RKO (cell line): ENCODE measurements around the gene BMP4.

Experiments
- DNase-seq: peaks from one replicate; pipeline ENCODE4 v3.0.0-alpha.2; 2016; ENCODE audit warnings: low spot score

Gene BMP4

DNA sequence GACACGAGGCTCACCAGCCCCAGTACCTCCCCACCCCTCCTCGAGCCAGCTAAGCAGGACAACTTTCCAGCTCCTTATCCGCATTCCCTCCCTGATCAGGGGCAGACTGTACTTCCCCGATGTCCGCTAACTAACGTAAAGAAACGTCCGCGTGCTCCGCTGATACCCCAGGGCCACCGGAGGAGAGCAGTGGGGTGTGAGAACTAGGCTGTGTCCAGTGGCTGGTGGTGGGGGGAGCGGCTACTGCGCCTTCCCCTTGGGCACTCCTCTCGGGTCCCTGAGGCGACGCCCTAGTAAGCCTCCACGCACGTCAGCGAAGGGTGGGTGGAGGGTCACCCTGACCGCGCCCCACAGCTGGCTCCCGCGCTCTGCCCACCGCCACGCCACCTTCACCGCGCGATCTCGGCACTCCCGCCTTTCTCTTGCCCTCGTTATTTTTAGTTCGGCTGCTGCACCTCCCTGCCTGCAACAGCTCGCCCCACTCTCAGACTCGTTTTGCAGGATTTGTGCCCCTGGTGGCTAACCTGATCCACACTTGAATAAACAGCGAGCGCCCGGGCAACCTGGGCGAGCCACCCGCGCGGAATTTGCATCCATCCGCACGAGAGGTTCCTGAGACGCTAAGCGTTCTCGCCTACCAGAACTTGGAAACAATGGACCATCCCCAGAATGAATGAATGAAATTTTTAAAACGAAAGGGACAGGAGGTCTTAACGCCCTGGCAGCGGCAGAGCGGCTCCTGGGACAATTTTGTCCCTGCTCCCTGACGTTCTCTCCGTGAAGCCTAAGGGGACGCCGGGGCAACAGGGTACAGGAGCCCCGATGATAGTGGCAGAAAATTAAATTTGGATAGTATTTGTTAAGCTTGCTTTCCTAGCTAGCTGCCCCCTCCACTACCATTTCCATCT is 6.9 kb upstream of the BMP4 start:
- DNase-seq, result no peak

DNA sequence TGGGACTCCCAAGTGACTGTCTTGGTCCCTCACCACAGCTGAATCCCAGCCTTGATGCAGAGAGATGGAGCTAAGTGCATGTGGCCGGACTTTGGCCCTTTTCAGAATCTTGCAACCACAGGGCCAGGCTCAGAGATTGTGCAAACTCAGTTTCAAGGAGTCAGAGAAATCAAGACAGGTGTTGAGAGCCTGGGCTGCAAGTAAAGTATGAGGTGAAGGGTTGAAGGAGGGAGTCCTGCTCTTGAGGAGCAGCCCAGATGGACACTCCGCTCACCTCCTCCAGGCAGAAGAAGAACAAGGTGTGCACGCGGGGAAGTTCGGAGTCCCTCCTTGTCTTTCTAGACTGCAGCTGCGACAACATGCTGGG is 6.3 kb upstream of the BMP4 start:
- no peak for DNase-seq

DNA sequence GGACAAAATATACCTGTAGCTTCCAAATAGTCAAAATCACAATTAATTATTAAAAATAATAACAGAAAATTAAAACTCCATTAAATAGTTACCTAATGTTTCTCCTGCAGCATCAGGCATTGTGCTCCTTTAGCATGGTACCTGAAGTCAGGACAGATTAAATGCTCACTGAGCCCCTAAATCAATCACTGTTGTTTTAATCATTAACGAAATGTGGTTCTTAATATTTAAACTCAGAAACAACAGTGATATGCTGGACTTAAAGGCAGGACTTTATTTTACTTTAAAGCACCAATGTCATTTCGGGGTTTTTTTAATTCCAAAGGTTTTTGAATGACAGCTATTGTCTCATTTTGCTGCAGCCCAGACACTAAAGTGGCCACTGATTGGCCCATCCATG is 2.0 kb upstream of the BMP4 start:
- DNase-seq, result no peak

DNA sequence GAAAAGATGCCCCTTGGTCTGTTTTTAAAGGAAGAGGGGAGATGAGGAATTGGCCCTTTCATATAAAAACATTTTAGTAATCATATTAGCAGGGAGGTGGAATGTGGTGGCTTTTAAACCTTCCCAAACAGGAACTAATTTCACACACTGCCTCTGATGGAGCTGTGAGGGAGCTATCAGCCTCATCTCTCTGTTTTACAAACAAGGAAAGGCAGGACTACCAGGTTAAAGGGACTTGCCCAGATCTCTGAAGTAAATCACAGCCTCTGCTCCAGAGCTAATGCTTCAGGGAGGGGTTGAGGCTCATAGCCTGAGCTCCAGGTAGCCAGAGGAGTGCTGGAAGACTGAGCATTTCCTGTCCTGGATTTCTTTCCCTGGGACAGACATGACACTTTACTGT is 1.1 kb upstream of the BMP4 start:
- no peak for DNase-seq

DNA sequence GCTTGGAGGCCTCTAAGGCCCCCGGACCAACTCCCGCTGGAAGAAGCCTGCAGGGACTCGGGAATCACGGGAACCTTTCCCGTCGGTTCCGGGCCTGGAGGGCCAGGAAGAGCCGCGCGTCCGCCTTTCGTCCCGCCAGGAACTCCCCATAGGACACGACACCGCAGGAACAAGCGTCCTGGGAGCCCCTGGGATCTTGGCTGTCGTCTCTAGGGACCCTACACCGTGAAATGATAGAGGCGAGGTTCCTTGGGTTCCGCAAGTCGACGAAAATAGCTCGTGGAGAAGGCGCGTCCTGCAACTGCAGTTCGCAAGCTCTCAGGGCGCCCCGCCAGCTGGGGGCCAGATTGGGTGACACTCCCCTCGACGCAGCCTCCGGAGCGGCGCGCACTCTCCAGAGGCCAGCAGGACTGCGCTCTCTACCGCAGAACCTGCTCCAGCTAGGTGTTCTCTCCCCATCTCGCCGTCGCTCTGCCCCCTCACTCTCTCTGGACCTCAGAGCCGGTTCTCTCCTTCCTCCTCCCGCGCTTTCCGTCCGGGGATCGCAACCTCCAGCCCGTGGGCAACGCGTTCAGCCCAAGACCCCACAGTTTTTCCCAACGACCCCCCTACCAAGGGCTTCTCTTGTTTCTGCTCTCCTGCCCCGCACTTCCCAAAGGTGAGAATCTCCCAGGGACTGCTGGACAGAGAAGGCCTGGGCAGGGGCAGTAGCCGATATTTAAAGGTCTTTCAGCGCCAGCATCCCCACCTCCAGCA is 776 bp downstream of the BMP4 start:
- peak; percentile 29 for DNase-seq

DNA sequence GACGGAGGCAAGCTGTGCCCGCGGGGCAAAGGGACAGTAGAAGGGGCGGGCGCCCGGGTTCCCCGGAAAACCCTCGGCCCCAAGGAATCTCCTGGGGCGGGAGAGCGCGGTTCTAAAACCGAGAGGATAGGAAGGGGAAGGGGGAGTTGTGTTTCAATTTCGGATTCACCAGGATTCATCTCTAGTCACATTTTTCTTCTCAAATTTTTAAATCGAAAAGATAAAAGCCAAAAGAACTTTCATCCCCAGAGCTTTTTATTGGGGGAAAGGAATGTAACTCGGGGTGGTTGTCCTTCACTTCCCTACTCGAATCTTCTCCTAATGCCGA is 1.4 kb downstream of the BMP4 start:
- no peak for DNase-seq

DNA sequence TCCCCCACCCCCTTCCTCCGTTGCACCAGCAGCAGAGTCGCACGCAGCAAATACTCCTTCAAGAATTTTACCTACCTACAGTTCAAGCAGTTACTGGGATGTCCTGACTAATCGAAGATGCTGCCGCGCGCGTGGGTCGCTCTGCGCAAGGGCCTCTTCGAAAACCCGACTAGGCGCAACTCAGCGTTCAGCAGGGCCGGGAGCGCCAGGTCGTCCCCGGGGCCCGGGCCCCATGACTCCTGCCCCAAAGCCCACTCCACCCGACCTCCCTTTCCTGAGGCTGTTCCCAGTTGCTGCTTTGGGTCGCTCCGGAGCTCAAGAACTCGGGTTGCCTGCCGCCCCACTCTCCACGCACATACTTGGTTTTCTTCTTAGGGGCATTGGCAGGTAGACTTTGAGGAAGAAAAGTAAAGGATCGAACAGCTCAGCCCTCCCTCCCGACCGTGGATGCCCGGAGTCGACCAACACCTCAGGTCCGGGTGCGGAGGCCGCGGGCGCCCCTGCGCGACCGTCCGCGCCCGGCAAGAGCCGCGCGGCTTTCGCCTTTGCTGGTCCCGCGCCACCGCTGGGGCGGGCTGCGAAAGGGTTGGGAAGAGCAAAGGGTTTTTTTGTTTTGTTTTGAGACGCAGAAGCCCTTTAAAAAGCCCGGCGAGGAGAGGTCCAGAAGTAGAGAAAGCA is 1.9 kb downstream of the BMP4 start:
- DNase-seq, result peak; percentile 18

DNA sequence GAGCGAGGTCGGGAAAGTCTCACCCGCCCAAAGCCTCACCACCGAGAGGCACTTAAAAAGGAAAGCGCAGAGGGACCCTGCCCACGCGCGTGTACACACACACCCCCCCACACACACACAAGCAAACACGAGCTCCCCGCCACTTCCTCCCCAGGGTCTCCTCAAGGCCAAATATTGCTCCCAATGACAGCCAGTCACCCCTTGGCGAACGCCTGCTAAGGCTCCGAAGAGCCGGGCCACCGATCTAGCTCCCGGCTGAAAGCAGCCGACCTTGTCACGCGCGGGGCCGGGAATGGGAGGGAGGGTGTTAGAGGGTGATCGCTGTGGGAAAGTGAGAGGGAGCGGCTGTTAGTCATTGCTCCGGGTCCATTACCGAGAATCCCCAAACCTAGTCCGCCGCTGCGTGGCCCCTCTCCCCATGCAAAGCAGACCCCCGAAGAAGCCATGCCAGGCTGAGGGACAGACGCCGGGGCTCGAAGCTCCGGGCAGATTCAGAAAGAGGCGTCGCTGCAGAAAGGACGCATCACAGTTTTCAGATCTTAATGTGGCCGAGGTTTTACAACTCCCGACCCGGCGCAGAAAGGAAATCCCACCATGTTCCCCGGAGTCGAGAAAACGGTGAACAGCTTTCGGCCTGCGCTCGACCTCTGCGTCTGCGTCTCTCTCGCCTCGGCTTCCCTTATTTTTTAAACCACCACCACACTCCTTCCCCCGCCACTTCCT is 2.6 kb downstream of the BMP4 start:
- peak; percentile 3 for DNase-seq

DNA sequence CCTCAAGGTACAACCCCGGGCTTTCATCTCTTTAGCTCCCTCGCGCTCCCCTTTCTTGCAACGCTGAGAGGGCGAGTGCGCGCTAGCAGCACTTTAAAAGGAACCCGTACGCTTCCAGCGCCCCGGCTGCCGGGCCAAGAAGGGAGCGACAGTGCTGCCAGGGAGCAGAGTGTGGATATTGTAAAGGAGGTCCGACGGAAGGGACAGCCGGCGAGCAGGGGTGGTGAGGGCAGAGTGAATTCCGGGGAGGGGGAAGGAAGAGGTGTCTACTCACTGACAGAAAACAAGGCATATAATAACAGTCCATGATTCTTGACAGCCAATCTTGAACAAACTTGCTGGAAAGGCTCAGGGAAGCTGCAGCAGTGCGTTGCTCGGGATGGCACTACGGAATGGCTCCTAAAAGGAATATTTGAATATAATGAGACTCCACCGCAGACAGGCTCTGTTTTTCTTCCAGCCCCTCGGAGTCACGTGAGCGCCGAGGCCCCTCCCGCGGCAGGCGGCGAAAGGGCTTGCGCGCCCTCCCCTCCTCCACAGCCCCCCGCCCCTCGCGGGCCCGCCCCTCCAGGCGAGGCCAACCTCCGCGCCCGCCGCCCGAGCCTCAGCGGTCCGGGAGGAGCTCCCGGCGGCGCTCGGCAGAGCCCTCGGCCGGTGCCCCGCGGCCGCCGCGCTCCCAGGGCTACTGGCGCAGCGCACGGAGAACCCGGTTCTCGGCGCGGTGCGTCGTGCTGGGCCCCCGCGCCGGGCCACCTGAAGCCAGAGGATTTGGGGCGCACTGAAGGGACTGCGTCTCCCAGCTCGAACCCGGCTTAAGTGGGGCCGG is 3.4 kb downstream of the BMP4 start:
- DNase-seq, result no peak

DNA sequence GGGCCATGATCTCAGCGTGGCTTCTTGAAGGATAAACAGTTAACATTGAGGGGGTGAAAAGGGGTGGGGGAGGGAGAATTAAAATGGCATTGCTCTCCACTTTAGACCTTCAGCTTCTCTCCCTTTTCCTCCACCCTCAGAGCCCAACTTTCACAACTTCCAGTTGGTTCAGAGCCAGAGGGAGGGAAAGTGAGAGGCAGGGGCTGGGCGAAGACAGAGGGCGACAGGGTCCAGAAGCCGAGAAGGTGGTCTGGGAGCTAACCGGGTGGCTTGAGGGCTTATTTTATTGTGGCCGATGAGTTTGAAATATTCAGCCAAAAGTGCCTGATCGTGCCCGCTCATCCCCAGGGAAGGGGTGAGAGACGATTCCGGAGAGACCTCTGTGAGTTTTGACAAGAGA is 4.1 kb downstream of the BMP4 start:
- DNase-seq, result no peak

DNA sequence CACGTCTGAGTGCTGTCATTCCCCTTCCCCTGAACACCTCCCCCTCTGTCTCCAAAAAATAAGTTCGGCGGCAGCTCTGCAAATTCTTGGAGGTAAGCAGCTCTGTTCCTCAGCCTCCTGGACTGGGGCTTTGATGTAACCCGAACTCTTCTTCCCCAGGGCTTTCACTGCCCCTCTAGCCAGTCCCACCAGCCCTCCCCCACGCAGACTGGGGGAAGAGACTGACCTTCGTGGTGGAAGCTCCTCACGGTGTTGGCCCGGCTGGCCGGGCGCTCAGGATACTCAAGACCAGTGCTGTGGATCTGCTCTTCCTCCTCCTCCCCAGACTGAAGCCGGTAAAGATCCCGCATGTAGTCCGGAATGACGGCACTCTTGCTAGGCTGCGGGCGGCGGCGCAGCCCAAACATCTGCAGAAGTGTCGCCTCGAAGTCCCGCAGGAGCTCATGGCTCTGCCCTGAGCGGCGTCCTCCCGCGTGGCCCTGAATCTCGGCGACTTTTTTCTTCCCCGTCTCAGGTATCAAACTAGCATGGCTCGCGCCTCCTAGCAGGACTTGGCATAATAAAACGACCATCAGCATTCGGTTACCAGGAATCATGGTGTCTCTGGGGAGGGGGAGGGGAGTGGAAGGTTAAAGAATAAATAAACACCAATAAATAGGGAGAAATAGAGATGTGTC is 4.9 kb downstream of the BMP4 start:
- DNase-seq, result no peak

DNA sequence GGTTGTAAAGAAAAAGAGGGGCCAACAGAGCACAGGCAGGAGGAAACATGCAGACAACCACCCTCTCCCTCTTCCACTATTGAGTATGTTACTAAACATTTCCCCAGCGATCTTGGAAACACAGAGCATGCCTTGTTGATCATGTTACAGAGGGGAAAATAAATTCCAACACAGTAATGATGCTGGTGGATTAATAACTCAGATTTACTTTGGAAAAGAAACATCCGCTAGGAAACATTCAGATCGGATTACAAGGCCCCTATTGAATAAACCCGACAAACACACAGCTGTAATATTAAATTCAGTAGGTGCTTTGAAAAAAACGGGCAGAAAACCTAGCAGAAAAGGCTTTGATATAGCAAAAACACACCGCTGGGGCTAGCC is 5.4 kb downstream of the BMP4 start:
- DNase-seq, result no peak

DNA sequence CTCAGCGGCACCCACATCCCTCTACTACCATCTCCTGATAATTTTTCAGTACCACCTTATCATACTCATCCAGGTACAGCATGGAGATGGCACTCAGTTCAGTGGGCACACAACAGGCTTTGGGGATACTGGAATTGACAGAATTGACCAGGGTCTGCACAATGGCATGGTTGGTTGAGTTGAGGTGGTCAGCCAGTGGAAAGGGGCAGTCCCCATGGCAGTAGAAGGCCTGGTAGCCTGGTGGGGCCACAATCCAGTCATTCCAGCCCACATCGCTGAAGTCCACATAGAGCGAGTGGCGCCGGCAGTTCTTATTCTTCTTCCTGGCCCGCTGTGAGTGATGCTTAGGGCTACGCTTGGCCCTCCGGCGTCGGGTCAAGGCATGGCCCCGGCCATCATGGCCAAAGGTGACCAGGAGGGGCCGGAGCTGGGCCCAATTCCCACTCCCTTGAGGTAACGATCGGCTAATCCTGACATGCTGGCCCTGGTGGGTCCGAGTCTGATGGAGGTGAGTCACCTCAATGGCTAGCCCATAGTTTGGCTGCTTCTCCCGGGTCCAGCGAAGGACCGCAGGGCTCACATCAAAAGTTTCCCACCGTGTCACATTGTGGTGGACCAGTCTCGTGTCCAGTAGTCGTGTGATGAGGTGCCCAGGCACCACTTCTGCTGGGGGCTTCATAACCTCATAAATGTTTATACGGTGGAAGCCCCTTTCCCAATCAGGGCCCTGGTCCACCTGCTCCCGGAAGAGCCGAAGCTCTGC is 6.4 kb downstream of the BMP4 start:
- DNase-seq, result no peak

DNA sequence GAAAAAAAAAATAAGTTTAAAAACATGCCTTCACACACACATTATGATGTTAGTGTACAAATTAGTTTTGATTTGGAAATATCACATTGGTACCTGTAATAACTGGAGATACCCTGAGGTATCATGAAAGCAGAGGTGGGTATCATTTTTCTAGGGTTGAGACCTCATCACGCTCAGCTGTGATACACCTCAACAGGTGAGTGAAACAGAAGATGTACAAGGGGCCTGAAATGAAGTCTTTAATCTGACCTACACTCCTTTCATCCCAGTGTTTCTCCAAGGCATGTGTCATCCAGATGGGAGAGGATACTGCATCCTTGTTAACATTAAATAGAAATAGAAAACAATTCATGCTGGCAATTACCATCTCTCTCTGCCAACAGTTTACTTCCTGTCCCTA is 7.4 kb downstream of the BMP4 start:
- DNase-seq, result no peak

DNA sequence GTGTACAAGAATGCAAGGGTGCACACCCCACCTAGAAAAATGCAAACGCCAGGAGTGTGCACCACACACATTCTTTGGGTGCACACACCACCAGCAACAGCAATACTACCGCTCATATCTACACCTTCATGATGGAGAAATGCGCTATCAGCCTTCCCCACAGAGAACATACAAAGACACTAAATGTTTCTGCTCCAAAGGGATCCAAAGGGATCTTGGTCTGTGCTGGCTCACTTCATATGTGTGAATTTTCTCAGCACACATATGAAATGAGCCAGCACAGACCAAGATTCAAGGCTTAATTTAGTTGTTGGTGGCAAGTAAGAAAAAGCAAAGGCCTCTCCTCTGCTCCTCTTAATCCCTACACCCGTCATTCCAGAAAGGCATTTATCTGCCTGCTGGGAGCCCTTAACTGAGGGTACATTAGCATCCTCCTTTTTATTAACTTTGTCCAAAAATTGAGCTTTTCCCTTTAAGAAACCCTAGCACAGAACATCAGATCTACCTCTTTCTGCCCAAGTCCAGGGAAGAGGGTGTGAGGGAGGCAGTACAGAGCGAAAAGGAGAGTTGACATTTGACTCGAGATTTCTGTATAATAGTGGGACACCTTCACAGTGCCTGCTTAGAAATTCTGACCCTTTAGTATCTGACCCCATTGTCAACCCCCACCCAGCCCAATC is 8.3 kb downstream of the BMP4 start:
- DNase-seq, result no peak

DNA sequence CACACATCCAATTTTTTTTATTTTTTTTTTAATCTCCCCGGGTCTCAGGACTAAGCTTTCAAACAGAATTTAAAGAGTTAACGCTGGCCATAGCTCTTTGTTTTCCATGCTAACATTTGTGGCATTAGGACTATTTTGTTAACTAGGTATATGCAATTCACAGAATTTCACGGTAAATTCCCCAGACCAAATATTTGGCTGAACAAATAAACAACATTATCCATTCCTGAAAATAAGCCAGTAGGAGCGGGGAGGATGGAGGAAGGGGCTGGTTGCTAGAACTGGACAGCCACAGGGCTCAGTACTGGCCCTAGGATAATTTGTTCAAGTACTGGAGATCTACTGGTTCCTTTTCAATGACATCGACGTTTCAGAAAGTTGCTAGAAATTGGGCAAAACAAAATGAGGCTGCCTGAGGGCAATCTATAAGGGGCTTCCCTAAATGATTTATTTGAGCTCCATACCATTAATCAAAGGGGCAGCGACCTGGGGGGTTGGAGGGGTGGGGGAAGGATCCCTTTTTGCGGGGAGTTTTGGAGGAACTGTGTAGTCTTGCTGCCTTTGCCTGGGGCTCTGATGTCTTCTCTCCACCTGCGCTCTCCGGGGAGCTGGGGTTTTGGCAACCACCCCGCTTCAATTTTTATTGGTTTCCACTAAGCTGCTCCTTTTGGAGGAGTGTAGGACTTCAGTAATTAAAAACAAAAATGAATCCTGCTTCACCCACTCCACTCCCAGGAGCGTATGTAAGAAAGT is 9.0 kb downstream of the BMP4 start:
- DNase-seq, result no peak

DNA sequence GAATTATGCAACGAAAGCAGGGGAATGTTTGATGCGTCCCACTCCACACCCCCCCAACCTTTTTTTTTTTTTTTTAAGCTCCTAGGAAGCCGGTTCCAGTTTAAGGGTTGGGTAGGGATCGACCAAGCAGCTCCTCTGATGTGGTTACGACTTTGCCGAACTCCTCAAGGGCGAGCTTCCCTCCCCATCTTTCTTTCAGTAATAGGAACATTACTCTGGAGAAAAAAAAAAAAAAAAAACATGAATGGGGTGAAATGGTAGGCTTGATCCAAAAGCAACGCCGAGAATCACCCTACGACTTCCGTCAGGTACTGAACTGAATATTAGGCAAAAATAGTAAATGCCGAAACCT is 9.6 kb downstream of the BMP4 start:
- DNase-seq, result no peak

DNA sequence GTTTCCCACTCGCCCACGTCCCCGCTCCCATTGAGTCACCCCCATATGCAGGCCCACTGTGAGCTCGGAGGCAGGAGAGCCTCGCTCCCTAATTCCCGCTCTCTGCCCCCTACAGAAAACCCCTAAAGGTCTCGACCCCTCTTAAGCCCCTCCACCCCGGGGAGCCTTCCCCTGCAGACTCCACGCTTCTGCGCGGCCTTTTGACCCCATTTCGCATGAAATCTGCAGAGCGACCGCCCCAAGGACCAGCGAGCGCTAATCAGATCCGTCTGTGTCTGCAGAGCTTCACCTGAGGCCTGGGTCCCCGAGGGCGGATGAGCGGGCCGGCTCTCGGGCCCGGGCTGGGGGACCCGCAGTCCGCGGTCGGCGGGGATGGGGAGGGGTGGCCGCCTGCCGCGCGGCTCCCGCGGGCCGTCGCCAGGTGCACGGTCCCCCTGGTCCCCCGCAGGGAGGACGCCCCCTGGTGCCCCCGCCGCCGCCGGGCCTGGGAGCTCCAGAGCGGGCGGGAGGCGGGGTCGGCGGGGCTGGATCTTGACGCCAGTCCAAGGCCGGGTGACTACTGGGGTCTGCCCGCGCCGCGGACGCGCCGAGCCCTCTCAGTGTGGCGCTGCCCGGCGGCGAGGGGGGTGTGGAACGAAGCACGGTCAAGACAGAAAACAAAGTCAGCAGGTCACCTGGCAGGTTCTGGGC is 10.1 kb downstream of the BMP4 start:
- no peak for DNase-seq

DNA sequence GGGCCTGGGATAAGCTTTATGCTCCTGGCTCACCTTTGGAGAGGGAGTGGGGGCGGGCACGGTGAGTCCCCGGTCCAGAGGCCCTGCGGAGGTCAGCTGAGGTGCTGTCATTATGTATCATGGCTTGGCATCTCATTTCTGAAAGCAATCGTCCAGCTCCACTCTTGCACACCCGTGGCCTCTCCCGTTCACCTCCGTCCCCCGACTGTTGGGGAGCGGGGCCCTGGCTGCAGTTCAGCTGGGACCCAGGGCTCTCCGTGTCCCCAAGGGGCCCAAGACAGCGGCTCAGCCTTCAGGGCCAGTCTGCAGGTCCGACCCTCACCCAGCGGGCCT is 10.6 kb downstream of the BMP4 start:
- no peak for DNase-seq
